ENCODE measurements around the gene PKNOX1. TPM values are rescaled to one million over a fixed set of nuclear protein-coding genes. Genes with fewer than 3 reads are reported as not detected.
"Not testable (repeated sequence)": the region's sequence is repeated elsewhere in the genome, so short reads cannot be mapped to it uniquely, and the experiment has no call there.

The PKNOX1 gene
- total RNA-seq, 1 donor from 2014 or later = 17.5 TPM

- Histone ChIP-seq H3K27ac (peak overlapping the region; percentile 38), H3K4me3 (no peak overlapping the region), H3K27me3 (ENCODE audit: low read depth) (no peaks in the 10 kb centered on the region), H3K9me3 (no peaks in the 10 kb centered on the region), H3K4me1 (no peaks in the 10 kb centered on the region), H3K36me3 (no peaks in the 10 kb centered on the region)
- TF ChIP-seq, protein P1, sequence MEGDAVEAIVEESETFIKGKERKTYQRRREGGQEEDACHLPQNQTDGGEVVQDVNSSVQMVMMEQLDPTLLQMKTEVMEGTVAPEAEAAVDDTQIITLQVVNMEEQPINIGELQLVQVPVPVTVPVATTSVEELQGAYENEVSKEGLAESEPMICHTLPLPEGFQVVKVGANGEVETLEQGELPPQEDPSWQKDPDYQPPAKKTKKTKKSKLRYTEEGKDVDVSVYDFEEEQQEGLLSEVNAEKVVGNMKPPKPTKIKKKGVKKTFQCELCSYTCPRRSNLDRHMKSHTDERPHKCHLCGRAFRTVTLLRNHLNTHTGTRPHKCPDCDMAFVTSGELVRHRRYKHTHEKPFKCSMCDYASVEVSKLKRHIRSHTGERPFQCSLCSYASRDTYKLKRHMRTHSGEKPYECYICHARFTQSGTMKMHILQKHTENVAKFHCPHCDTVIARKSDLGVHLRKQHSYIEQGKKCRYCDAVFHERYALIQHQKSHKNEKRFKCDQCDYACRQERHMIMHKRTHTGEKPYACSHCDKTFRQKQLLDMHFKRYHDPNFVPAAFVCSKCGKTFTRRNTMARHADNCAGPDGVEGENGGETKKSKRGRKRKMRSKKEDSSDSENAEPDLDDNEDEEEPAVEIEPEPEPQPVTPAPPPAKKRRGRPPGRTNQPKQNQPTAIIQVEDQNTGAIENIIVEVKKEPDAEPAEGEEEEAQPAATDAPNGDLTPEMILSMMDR (IDR thresholded peaks at IDR 0.05) = no peak
- ATAC-seq (peak in 1 of 2 donors; percentile 11), DNase-seq (no peak)
- intact Hi-C loops (cut with DNase I) = no loop called here
Measured at GRCh38 chr21:42993051-42993712, 18.8 kb downstream of the PKNOX1 start.

GRCh38 chr21:42997053-42997452 is 22.7 kb downstream of the PKNOX1 start:
- no peak overlapping the region for H3K4me3 ChIP-seq
- intact Hi-C loops (cut with DNase I) = no loop called here
- no peak overlapping the region for H3K27ac ChIP-seq
- DNase-seq (no peak), ATAC-seq (peak; percentile 55 to 68)
- H3K36me3 ChIP-seq = no peaks in the 10 kb centered on the region
- peaks cover 7% of the 10 kb centered on the region for H3K9me3 ChIP-seq
- TF ChIP-seq, protein P1 (IDR thresholded peaks at IDR 0.05) = no peak
- peaks cover 8% of the 10 kb centered on the region for H3K4me1 ChIP-seq
- H3K27me3 ChIP-seq (ENCODE audit: low read depth) = no peaks in the 10 kb centered on the region

DNA sequence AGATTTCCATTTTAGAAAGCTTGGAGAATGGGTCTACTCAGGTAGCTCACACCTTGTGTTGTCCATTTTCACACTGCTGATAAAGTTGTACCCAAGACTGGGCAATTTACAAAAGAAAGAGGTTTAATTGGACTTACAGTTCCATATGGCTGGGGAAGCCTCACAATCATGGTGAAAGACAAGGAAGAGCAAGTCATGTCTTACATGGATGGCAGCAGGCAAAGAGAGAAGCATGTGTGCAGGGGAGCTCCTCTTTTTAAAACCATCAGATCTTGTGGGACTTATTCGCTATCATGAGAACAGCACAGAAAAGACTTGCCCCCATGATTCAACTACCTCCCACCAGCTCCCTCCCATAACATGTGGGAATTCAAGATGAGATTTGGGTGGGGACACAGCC is 23.6 kb downstream of the PKNOX1 start:
- H3K4me3 ChIP-seq; H3K4me1 ChIP-seq; H3K27me3 ChIP-seq (ENCODE audit: low read depth); H3K36me3 ChIP-seq; H3K27ac ChIP-seq; H3K9me3 ChIP-seq; ATAC-seq; DNase-seq; intact Hi-C loops (cut with DNase I): not testable (repeated sequence)

GRCh38 chr21:42999152-42999551 is 24.8 kb downstream of the PKNOX1 start:
- H3K27ac ChIP-seq; intact Hi-C loops (cut with DNase I); H3K36me3 ChIP-seq; H3K27me3 ChIP-seq (ENCODE audit: low read depth); DNase-seq; ATAC-seq; H3K4me1 ChIP-seq; H3K4me3 ChIP-seq; H3K9me3 ChIP-seq: not testable (repeated sequence)

- H3K27ac ChIP-seq; DNase-seq; intact Hi-C loops (cut with DNase I); ATAC-seq; H3K4me3 ChIP-seq; H3K9me3 ChIP-seq; H3K27me3 ChIP-seq (ENCODE audit: low read depth); H3K4me1 ChIP-seq: not testable (repeated sequence)
- peaks cover 11% of the 10 kb centered on the region for H3K36me3 ChIP-seq
Measured at GRCh38 chr21:43000041-43000440, 25.7 kb downstream of the PKNOX1 start.

DNA sequence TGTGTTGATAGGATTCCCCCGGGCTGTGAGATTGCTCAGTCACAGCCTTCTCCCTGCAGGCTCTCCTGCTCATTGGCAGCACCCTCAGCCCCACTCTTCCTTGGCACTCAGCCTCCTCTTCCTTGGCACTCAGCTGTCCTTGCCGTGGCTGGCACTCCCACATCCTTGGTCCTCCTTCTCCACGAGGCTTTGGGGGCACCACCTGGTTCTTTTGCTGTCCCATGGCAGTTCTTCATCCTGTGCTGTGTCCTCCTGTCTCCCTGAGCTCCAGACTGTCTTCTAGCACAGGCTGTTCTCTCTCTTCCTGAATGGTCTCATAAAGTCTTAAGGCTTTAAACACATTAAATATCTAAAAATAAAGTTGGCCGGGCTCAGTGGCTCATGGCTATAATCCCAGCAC is 27.0 kb downstream of the PKNOX1 start:
- H3K36me3 ChIP-seq = peaks cover 20% of the 10 kb centered on the region
- no peaks in the 10 kb centered on the region for H3K27me3 ChIP-seq (ENCODE audit: low read depth)
- intact Hi-C loops (cut with DNase I) = no loop called here
- no peak overlapping the region for H3K4me3 ChIP-seq
- H3K27ac ChIP-seq = no peak overlapping the region
- TF ChIP-seq, protein P1 (IDR thresholded peaks at IDR 0.05) = no peak
- peak in 1 of 2 donors; percentile 36 for ATAC-seq
- no peak for DNase-seq
- peaks cover 8% of the 10 kb centered on the region for H3K4me1 ChIP-seq
- peaks cover 7% of the 10 kb centered on the region for H3K9me3 ChIP-seq

DNA sequence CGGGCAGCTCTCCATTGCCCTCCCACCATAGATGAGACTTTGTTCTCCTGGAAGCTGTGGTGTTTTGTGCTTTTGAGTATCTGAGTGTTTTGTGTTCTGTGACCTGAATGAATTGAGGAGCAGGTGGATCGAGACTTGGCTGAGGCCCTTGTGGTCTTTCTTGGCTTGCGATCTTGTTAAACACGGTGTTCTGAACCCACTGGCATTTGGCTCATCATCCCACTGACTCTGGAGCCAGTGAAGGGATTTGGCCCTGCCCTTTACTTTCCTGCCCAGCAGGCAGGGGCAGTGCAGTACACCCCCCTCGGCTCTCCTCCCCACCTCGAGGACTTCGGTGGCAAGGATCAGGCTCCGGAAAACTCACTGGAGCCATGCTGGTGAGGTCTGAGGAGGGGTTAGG is 30.6 kb downstream of the PKNOX1 start:
- DNase-seq (no peak), ATAC-seq (no peak)
- Histone ChIP-seq H3K27me3 (ENCODE audit: low read depth) (no peaks in the 10 kb centered on the region), H3K9me3 (peaks cover 5% of the 10 kb centered on the region), H3K4me3 (no peak overlapping the region), H3K36me3 (peaks cover 47% of the 10 kb centered on the region), H3K27ac (no peak overlapping the region), H3K4me1 (peaks cover 8% of the 10 kb centered on the region)
- TF ChIP-seq, protein P1 (IDR thresholded peaks at IDR 0.05) = no peak
- intact Hi-C loops (cut with DNase I) = no loop called here

Data from lower lobe of right lung (tissue), 2 donors.